ENCODE measurements around the gene CCDC138.
"Not testable (repeated sequence)": the region's sequence is repeated elsewhere in the genome, so short reads cannot be mapped to it uniquely, and the experiment has no call there.

DNA sequence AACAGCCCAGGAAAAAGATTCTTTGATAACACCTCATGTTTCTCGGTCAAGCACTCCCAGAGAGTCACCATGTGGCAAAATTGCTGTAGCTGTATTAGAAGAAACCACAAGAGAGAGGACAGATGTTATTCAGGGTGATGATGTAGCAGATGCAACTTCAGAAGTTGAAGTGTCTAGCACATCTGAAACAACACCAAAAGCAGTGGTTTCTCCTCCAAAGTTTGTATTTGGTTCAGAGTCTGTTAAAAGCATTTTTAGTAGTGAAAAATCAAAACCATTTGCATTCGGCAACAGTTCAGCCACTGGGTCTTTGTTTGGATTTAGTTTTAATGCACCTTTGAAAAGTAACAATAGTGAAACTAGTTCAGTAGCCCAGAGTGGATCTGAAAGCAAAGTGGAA is 18.7 kb upstream of the CCDC138 start:
- not testable (repeated sequence) for TF ChIP-seq ZNF274 (IDR thresholded peaks at IDR 0.05; ENCODE audit: low read depth, low read length); YY1 (IDR thresholded peaks at IDR 0.05; ENCODE audit: insufficient read depth, insufficient read length); SUZ12 (IDR thresholded peaks at IDR 0.05; ENCODE audit: extremely low read depth, insufficient read depth, insufficient read length)
